HepG2 (cell line): ENCODE results near the gene SMOC1. TPM values are rescaled to one million over a fixed set of nuclear protein-coding genes. Genes with fewer than 3 reads are reported as not detected.

Experiments used
- CHCHD3 ChIP-seq: sonication (generic); formaldehyde crosslinking; IDR thresholded peaks from 2 replicates; pipeline ENCODE4 v1.8.0; 2022; ENCODE audit warnings: mild to moderate bottlenecking, missing genetic modification reagents, moderate library complexity
- DMTF1 ChIP-seq: sonication (generic); formaldehyde crosslinking; IDR thresholded peaks from 2 replicates; pipeline ENCODE4 v1.4.0; 2020; ENCODE audit warnings: mild to moderate bottlenecking, missing genetic modification reagents
- ERF ChIP-seq: IDR thresholded peaks from 2 replicates; pipeline ENCODE4 v1.6.1; 2018; ENCODE audit warnings: missing biosample characterization, missing genetic modification reagents
- FOXA1 ChIP-seq, 2 experiments: fragments of 450-650 bp in 1 of 2; sonication (generic) in 1 of 2; formaldehyde crosslinking in 1 of 2; IDR thresholded peaks; 2 replicates each; pipeline versions ENCODE4 v1.4.0 to v1.6.1; 2016 to 2020; ENCODE audit warnings: missing genetic modification reagents in 1 of 2
- HOMEZ ChIP-seq: IDR thresholded peaks from 2 replicates; pipeline ENCODE4 v1.6.1; 2016; ENCODE audit warnings: low read depth
- MED13 ChIP-seq: sonication (generic); formaldehyde crosslinking; IDR thresholded peaks from 2 replicates; pipeline ENCODE4 v1.5.0; 2020; ENCODE audit warnings: missing genetic modification reagents
- MIER3 ChIP-seq: IDR thresholded peaks from 2 replicates; pipeline ENCODE4 v1.6.1; 2016; ENCODE audit warnings: missing compliant biosample characterization, borderline replicate concordance
- NFYB ChIP-seq: sonication (generic); formaldehyde crosslinking; IDR thresholded peaks from 2 replicates; pipeline ENCODE4 v1.4.0; 2020; ENCODE audit warnings: missing genetic modification reagents
- POLR2AphosphoS5 ChIP-seq: IDR thresholded peaks from 2 replicates; pipeline ENCODE4 v1.6.1; 2012; ENCODE audit warnings: low read depth, low read length
- UBTF ChIP-seq: sonication (generic); formaldehyde crosslinking; IDR thresholded peaks from 2 replicates; pipeline ENCODE4 v1.4.0; 2020; ENCODE audit warnings: mild to moderate bottlenecking, missing genetic modification reagents
- ZNF224 ChIP-seq: sonication (generic); formaldehyde crosslinking; IDR thresholded peaks from 2 replicates; pipeline ENCODE4 v1.5.0; 2020; ENCODE audit warnings: mild to moderate bottlenecking, missing genetic modification reagents
- ZNF274 ChIP-seq: sonication (generic); formaldehyde crosslinking; IDR thresholded peaks from 2 replicates; pipeline ENCODE4 v1.5.1; 2020; ENCODE audit warnings: mild to moderate bottlenecking, missing genetic modification reagents
- ZNF354B ChIP-seq: sonication (generic); formaldehyde crosslinking; IDR thresholded peaks from 2 replicates; pipeline ENCODE4 v1.8.0; 2022; ENCODE audit warnings: mild to moderate bottlenecking, missing genetic modification reagents
- ZNF605 ChIP-seq: sonication (generic); formaldehyde crosslinking; IDR thresholded peaks from 2 replicates; pipeline ENCODE4 v1.8.0; 2022; ENCODE audit warnings: mild to moderate bottlenecking, missing genetic modification reagents
- ZNF644 ChIP-seq: IDR thresholded peaks from 2 replicates; pipeline ENCODE4 v1.6.1; 2016; ENCODE audit warnings: low read depth
- ZNF766 ChIP-seq: sonication (generic); formaldehyde crosslinking; IDR thresholded peaks from 2 replicates; pipeline ENCODE4 v1.5.0; 2020; ENCODE audit warnings: missing genetic modification reagents, borderline replicate concordance
- ZNF850 ChIP-seq: sonication (generic); formaldehyde crosslinking; conservative IDR thresholded peaks from 2 replicates; pipeline ENCODE4 v1.9.0; 2021; ENCODE audit warnings: mild to moderate bottlenecking, missing genetic modification reagents
- ZSCAN5A ChIP-seq: sonication (generic); formaldehyde crosslinking; IDR thresholded peaks from 2 replicates; pipeline ENCODE4 v1.8.0; 2022; ENCODE audit warnings: mild to moderate bottlenecking, missing genetic modification reagents, borderline replicate concordance
- polyA plus RNA-seq, 8 experiments: library from polyadenylated mRNA; depleted of rRNA in 3 of 8; stranded (reverse) in 7 of 8; unstranded in 1 of 8; fragments of >200 nt; fragmentation: Illumina TruSeq in 4 of 8; extraction: Trizol in 4 of 8; gene quantifications; 2 replicates each; pipeline versions ENCODE4 v1.2.1 to v1.2.3, GENCODE V29; 2011 to 2016; ENCODE audit warnings: low read depth in 4 of 8, missing spikeins in 1 of 8, mixed read lengths in 1 of 8; ENCODE audit not compliant: insufficient read depth in 1 of 8
- total RNA-seq, 5 experiments: library from RNA; depleted of rRNA; stranded (reverse); fragments of >200 nt; fragmentation: Illumina TruSeq; extraction: Trizol; gene quantifications; 2 replicates each; pipeline ENCODE4 v1.2.3, GENCODE V29; 2016; ENCODE audit warnings: low read depth in 1 of 5
- TF ChIP-seq, protein P1 (sequence below): IDR thresholded peaks from 2 replicates; pipeline ENCODE4 v1.4.0; 2020; ENCODE audit warnings: mild to moderate bottlenecking, missing genetic modification reagents

The SMOC1 gene
- total and polyA plus RNA-seq, 2 of the 13 experiments (the other 11 are each of a cell fraction or from before 2014, with no cell fraction given), result 17.8 to 35.6 TPM

DNA sequence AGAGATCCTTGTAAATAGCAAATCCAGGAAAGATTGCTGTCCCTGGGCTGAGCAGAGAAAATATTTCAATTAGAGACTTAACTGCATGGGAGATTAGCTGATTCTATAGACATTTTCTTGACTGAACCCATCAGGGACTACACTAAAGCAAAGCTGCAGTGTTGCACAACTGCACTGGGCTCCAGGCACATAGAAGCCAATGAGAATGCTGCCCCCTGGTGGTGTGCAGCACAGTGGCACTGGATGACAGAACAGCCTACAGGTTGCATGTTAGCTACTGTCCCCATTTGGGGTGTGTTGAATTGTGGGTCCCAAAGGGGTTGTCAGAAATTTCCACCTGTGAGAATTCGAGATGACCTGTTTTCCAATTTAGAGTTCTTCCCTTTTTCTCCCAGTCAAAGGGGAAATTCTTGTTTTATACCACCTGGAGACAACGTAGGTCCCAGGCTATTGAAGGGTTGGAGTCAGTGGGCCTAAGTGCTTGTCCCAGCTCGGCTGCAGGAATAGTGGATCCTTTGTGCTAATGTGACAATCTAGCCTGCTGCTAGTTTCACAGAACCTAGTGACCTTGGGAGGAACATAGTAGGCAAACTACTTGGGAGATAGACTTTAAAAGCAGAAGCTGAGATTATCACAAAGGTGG lies 194.8 kb downstream of the SMOC1 start (continued):
- TF ChIP-seq ZNF274 (CRISPR knock-in tag) (no peak), UBTF (CRISPR knock-in tag) (no peak), NFYB (0 out of 2 replicates have a peak, but pooled peaks have one; percentile 23), MIER3 (CRISPR knock-in tag) (peak; percentile 80), ZNF644 (CRISPR knock-in tag) (peak; percentile 83), CHCHD3 (CRISPR knock-in tag) (no peak), ZNF850 (no peak), MED13 (no peak), POLR2AphosphoS5 (no peak), DMTF1 (CRISPR knock-in tag) (no peak), ZNF766 (CRISPR knock-in tag) (no peak), ZNF605 (CRISPR knock-in tag) (no peak), HOMEZ (0 out of 2 replicates have a peak, but pooled peaks have one; percentile 40), ZNF224 (CRISPR knock-in tag) (no peak), ZNF354B (CRISPR knock-in tag) (no peak), FOXA1 (IDR thresholded peaks at IDR 0.05) (no peak), FOXA1 (CRISPR knock-in tag; IDR thresholded peaks at IDR 0.05) (no peak), ZSCAN5A (no peak), ERF (peak; percentile 42; the same call in 1 of the 2 replicates)
- TF ChIP-seq, protein P1, sequence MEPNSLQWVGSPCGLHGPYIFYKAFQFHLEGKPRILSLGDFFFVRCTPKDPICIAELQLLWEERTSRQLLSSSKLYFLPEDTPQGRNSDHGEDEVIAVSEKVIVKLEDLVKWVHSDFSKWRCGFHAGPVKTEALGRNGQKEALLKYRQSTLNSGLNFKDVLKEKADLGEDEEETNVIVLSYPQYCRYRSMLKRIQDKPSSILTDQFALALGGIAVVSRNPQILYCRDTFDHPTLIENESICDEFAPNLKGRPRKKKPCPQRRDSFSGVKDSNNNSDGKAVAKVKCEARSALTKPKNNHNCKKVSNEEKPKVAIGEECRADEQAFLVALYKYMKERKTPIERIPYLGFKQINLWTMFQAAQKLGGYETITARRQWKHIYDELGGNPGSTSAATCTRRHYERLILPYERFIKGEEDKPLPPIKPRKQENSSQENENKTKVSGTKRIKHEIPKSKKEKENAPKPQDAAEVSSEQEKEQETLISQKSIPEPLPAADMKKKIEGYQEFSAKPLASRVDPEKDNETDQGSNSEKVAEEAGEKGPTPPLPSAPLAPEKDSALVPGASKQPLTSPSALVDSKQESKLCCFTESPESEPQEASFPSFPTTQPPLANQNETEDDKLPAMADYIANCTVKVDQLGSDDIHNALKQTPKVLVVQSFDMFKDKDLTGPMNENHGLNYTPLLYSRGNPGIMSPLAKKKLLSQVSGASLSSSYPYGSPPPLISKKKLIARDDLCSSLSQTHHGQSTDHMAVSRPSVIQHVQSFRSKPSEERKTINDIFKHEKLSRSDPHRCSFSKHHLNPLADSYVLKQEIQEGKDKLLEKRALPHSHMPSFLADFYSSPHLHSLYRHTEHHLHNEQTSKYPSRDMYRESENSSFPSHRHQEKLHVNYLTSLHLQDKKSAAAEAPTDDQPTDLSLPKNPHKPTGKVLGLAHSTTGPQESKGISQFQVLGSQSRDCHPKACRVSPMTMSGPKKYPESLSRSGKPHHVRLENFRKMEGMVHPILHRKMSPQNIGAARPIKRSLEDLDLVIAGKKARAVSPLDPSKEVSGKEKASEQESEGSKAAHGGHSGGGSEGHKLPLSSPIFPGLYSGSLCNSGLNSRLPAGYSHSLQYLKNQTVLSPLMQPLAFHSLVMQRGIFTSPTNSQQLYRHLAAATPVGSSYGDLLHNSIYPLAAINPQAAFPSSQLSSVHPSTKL (CRISPR knock-in tag), result peak; percentile 59
